K562 (cell line): Measurements from ENCODE around the gene TMED5. TPM values are rescaled to one million over a fixed set of nuclear protein-coding genes. Genes with fewer than 3 reads are reported as not detected.

ENCODE experiments used
- BACH1 ChIP-seq: fragments of 200-800 bp; sonication (Bioruptor generic); IDR thresholded peaks from 2 replicates; pipeline ENCODE4 v1.6.1; 2016; ENCODE audit warnings: missing genetic modification characterization, missing compliant biosample characterization
- BRD9 ChIP-seq: fragments of 450-650 bp; IDR thresholded peaks from 2 replicates; pipeline ENCODE4 v1.6.1; 2018; ENCODE audit warnings: low read depth; ENCODE audit not compliant: partially characterized antibody
- CTBP1 ChIP-seq: fragments of 450-650 bp; IDR thresholded peaks from 2 replicates; pipeline ENCODE4 v1.6.1; 2016; ENCODE audit warnings: borderline replicate concordance
- FOXA1 ChIP-seq: fragments of 450-650 bp; IDR thresholded peaks from 2 replicates; pipeline ENCODE4 v1.6.1; 2016; ENCODE audit warnings: mild to moderate bottlenecking, borderline replicate concordance
- KLF1 ChIP-seq: fragments of 450-650 bp; IDR thresholded peaks from 2 replicates; pipeline ENCODE4 v1.6.1; 2016; ENCODE audit warnings: missing genetic modification characterization, missing compliant biosample characterization
- MXI1 ChIP-seq: IDR thresholded peaks from 2 replicates; pipeline ENCODE4 v1.6.1; 2011; ENCODE audit warnings: low read depth, mild to moderate bottlenecking, improper control_type of control experiment, low read length
- NRF1 ChIP-seq, 2 experiments: fragments of 450-650 bp; IDR thresholded peaks in 1 of 2; conservative IDR thresholded peaks in 1 of 2; 2 replicates each; pipeline ENCODE4 v1.6.1; 2014; ENCODE audit warnings: mild to moderate bottlenecking in 2 of 2
- PCBP1 ChIP-seq: fragments of 200-400 bp; formaldehyde crosslinking; IDR thresholded peaks from 2 replicates; pipeline ENCODE4 v1.6.1; 2018; ENCODE audit warnings: mild to moderate bottlenecking, low read depth, low read length; ENCODE audit not compliant: poor library complexity, severe bottlenecking
- RAD21 ChIP-seq, 2 experiments: fragments of 250-450 bp in 1 of 2; fragments of 450-650 bp in 1 of 2; sonication (Bioruptor Pico) in 1 of 2; formaldehyde crosslinking in 1 of 2; IDR thresholded peaks in 1 of 2; conservative IDR thresholded peaks in 1 of 2; 2 replicates each; pipeline versions ENCODE4 v1.4.0 to v1.8.0; 2020 to 2022; ENCODE audit warnings: mild to moderate bottlenecking in 2 of 2, moderate library complexity in 1 of 2
- TAF7 ChIP-seq: fragments of 450-650 bp; IDR thresholded peaks from 2 replicates; pipeline ENCODE4 v1.6.1; 2016; ENCODE audit warnings: missing genetic modification characterization, missing compliant biosample characterization
- ZNF766 ChIP-seq: fragments of 200-800 bp; sonication (Bioruptor generic); conservative IDR thresholded peaks from 2 replicates; pipeline ENCODE4 v1.6.1; 2016; ENCODE audit warnings: missing genetic modification characterization, missing compliant biosample characterization
- polyA plus RNA-seq, 8 experiments: library from polyadenylated mRNA; depleted of rRNA in 4 of 8; stranded (reverse) in 5 of 8; unstranded in 3 of 8; fragments of >200 nt; fragmentation: Nextera tagmentation in 2 of 8; fragmentation: Illumina TruSeq in 1 of 8; extraction: Ambion mirVana in 2 of 8; extraction: Trizol in 1 of 8; gene quantifications; 2 replicates each; pipeline versions ENCODE4 v1.2.1 to v1.2.3, GENCODE V29; 2011 to 2014; ENCODE audit warnings: inconsistent platforms in 1 of 8, missing spikeins in 1 of 8
- total RNA-seq, 7 experiments: library from RNA; depleted of rRNA in 6 of 7; stranded (reverse); fragments of >200 nt in 6 of 7; fragmentation: Illumina TruSeq in 2 of 7; extraction: Trizol in 2 of 7; gene quantifications; 2 replicates each; pipeline versions ENCODE4 v1.2.1 to v1.2.3, GENCODE V29; 2011 to 2021; ENCODE audit warnings: low replicate concordance in 1 of 7
- TF ChIP-seq, protein P1 (sequence below): fragments of 200-800 bp; sonication (Bioruptor generic); IDR thresholded peaks from 2 replicates; pipeline ENCODE4 v1.6.1; 2016; ENCODE audit warnings: missing genetic modification characterization, missing compliant biosample characterization

Gene TMED5
- total and polyA plus RNA-seq, 9 of the 15 experiments (the other 6 are each of a cell fraction or from before 2014, with no cell fraction given) = 28.7 to 83.7 (median 67.2) TPM

- TF ChIP-seq, protein P1, sequence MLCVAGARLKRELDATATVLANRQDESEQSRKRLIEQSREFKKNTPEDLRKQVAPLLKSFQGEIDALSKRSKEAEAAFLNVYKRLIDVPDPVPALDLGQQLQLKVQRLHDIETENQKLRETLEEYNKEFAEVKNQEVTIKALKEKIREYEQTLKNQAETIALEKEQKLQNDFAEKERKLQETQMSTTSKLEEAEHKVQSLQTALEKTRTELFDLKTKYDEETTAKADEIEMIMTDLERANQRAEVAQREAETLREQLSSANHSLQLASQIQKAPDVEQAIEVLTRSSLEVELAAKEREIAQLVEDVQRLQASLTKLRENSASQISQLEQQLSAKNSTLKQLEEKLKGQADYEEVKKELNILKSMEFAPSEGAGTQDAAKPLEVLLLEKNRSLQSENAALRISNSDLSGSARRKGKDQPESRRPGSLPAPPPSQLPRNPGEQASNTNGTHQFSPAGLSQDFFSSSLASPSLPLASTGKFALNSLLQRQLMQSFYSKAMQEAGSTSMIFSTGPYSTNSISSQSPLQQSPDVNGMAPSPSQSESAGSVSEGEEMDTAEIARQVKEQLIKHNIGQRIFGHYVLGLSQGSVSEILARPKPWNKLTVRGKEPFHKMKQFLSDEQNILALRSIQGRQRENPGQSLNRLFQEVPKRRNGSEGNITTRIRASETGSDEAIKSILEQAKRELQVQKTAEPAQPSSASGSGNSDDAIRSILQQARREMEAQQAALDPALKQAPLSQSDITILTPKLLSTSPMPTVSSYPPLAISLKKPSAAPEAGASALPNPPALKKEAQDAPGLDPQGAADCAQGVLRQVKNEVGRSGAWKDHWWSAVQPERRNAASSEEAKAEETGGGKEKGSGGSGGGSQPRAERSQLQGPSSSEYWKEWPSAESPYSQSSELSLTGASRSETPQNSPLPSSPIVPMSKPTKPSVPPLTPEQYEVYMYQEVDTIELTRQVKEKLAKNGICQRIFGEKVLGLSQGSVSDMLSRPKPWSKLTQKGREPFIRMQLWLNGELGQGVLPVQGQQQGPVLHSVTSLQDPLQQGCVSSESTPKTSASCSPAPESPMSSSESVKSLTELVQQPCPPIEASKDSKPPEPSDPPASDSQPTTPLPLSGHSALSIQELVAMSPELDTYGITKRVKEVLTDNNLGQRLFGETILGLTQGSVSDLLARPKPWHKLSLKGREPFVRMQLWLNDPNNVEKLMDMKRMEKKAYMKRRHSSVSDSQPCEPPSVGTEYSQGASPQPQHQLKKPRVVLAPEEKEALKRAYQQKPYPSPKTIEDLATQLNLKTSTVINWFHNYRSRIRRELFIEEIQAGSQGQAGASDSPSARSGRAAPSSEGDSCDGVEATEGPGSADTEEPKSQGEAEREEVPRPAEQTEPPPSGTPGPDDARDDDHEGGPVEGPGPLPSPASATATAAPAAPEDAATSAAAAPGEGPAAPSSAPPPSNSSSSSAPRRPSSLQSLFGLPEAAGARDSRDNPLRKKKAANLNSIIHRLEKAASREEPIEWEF (CRISPR knock-in tag) = no peak
- TF ChIP-seq MXI1 = no peak
- no peak; the same call in 1 of the 2 replicates for TF ChIP-seq KLF1
- peak; percentile 66; the same call in 1 of the 2 replicates for TF ChIP-seq TAF7
- TF ChIP-seq BRD9 = peak; percentile 73
- TF ChIP-seq ZNF766 (CRISPR knock-in tag) = peak; percentile 53
- TF ChIP-seq FOXA1 = no peak
- TF ChIP-seq NRF1 (conservative IDR thresholded peaks at IDR 0.05 in 1 of 2, IDR thresholded peaks at IDR 0.05 in 1 of 2) = peak; percentile 86 to 89; a peak in 2 of 4 replicates
- no peak for TF ChIP-seq BACH1 (tag)
- TF ChIP-seq RAD21 (CRISPR knock-in tag; conservative IDR thresholded peaks at IDR 0.05 in 1 of 2, IDR thresholded peaks at IDR 0.05 in 1 of 2) = no peak
- peak; percentile 47 for TF ChIP-seq CTBP1
- peak; percentile 7 for TF ChIP-seq PCBP1
Observed at GRCh38 chr1:93180723-93181613, 755 bp upstream of the TMED5 start, which contains the start of gene CCDC18 (continued).
